Measurements from ENCODE around the gene GAPDH. TPM values are rescaled to one million over a fixed set of nuclear protein-coding genes. Genes with fewer than 3 reads are reported as not detected.

GAPDH gene
- polyA plus RNA-seq, 3 donors = 2,879 to 3,427 (median 3,223) TPM

DNA sequence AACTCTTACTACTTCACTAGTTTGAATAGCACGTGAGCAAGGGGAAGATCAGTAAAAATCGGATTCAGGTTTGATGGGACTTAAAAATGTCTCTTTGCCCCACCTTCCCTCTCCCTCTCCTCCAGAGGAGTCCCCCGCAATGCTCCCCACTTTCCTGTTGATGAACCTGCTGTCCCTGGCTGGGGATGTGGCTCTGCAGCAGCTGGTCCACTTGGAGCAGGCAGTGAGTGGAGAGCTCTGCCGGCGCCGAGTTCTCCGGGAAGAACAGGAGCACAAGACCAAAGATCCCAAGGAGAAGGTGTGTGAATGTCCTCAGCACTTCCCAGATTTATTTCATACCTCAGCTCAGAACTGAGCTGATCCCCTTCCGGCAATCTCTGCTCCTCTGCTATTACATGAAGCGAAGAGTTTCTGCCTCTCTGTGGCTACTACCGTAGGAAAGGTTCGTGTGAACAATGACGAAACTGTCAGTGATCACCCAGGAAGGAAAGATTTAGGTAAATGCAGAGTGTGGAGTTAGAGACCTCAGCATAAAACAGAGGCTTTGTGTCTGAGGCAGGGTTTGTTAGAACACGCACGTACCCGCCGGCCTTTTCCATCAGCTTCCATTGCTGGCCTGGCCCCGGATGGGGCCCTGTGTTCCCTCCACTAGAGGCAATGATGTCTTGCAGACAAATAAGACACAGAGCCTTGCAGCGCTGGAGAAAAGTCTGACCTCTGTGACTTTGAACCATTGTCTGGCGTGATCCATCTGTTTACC, 7.4 kb upstream of the GAPDH start:
- no peak overlapping the region for H3K4me3 ChIP-seq (replicated peaks in 1 of 3; ENCODE audit: low read depth in 2 of 3, low read length in 3 of 3)
- Mint-ChIP-seq H3K27me3 (ENCODE audit: low read depth in 3 of 3) (no peaks in the 10 kb centered on the region), H3K36me3 (peaks cover 88 to 96% of the 10 kb centered on the region in 2 donors), H3K4me1 (peaks cover 2% of the 10 kb centered on the region), H3K9me3 (no peaks in the 10 kb centered on the region), H3K27ac (no peak overlapping the region), H3K4me3 (no peak overlapping the region)
- peak overlapping the region in 1 of 2 donors; percentile 20 for H3K27ac ChIP-seq (ENCODE audit: low read depth in 1 of 2, low read length in 2 of 2)
- intact Hi-C loops (cut with micrococcal nuclease) = no loop called here
- H3K27me3 ChIP-seq (ENCODE audit: control insufficient read depth in 2 of 2, insufficient read depth in 2 of 2, low read length in 2 of 2) = no peaks in the 10 kb centered on the region
- H3K4me1 ChIP-seq (ENCODE audit: control insufficient read depth in 1 of 2, insufficient read depth in 2 of 2, low read length in 2 of 2) = peaks cover 2% of the 10 kb centered on the region in 2 donors
- H2AFZ ChIP-seq (ENCODE audit: insufficient read depth, low read depth, low read length, poor library complexity, severe bottlenecking) = no peak overlapping the region
- no peak overlapping the region for H3K4me2 ChIP-seq (replicated peaks; ENCODE audit: extremely low read depth, low read length, poor library complexity, severe bottlenecking)
- no peaks in the 10 kb centered on the region for H4K20me1 ChIP-seq (ENCODE audit: insufficient read depth, low read length)
- H3K36me3 ChIP-seq (replicated peaks in 1 of 2; ENCODE audit: control insufficient read depth in 1 of 2, insufficient read depth in 2 of 2, low read length in 2 of 2) = peaks cover 90 to 97% of the 10 kb centered on the region in 2 donors
- no peaks in the 10 kb centered on the region for H3K9me3 ChIP-seq (replicated peaks in 1 of 2; ENCODE audit: control insufficient read depth in 1 of 2, insufficient read depth in 1 of 2, low read length in 2 of 2)
- peaks cover 10% of the 10 kb centered on the region for H3K79me2 ChIP-seq (ENCODE audit: insufficient read depth, low read length)
- no peak for DNase-seq
- no peak for TF ChIP-seq CTCF (IDR thresholded peaks at IDR 0.05)
- H3K9ac ChIP-seq (ENCODE audit: insufficient read depth, low read length, poor library complexity, severe bottlenecking) = no peak overlapping the region
- WGBS (ENCODE audit: insufficient coverage) = 97% methylated on average over 10 of the region's 19 CpGs

DNA sequence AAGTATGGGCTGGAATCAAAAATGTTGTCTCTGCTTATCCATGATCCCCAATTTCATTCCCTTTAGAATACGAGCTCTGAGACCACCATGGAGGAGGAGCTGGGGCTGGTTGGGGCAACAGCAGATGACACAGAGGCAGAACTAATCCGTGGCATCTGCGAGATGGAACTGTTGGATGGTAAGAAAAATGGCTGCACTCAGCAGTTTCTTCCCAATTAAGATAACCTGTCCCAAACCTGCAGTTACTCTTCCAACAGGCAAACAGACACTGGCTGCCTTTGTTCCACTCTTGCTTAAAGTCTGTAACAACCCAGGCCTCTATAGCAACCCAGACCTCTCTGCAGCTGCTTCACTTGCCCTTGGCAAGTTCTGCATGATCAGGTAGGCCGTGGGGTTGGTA, 6.6 kb upstream of the GAPDH start:
- Histone ChIP-seq H4K20me1 (ENCODE audit: insufficient read depth, low read length) (no peaks in the 10 kb centered on the region), H3K79me2 (ENCODE audit: insufficient read depth, low read length) (peaks cover 18% of the 10 kb centered on the region), H2AFZ (ENCODE audit: insufficient read depth, low read depth, low read length, poor library complexity, severe bottlenecking) (no peak overlapping the region), H3K4me2 (replicated peaks; ENCODE audit: extremely low read depth, low read length, poor library complexity, severe bottlenecking) (no peak overlapping the region), H3K4me3 (replicated peaks in 1 of 3; ENCODE audit: low read depth in 2 of 3, low read length in 3 of 3) (no peak overlapping the region), H3K27ac (ENCODE audit: low read depth in 1 of 2, low read length in 2 of 2) (no peak overlapping the region), H3K27me3 (ENCODE audit: control insufficient read depth in 2 of 2, insufficient read depth in 2 of 2, low read length in 2 of 2) (no peaks in the 10 kb centered on the region), H3K9me3 (replicated peaks in 1 of 2; ENCODE audit: control insufficient read depth in 1 of 2, insufficient read depth in 1 of 2, low read length in 2 of 2) (no peaks in the 10 kb centered on the region), H3K9ac (ENCODE audit: insufficient read depth, low read length, poor library complexity, severe bottlenecking) (no peak overlapping the region), H3K36me3 (replicated peaks in 1 of 2; ENCODE audit: control insufficient read depth in 1 of 2, insufficient read depth in 2 of 2, low read length in 2 of 2) (peaks cover 82 to 89% of the 10 kb centered on the region in 2 donors), H3K4me1 (ENCODE audit: control insufficient read depth in 1 of 2, insufficient read depth in 2 of 2, low read length in 2 of 2) (peaks cover 10% of the 10 kb centered on the region in 2 donors)
- Mint-ChIP-seq H3K27me3 (ENCODE audit: low read depth in 3 of 3) (no peaks in the 10 kb centered on the region), H3K4me1 (peaks cover 10% of the 10 kb centered on the region), H3K4me3 (no peak overlapping the region), H3K9me3 (no peaks in the 10 kb centered on the region), H3K27ac (peak overlapping the region in 1 of 7 donors; percentile 21), H3K36me3 (peaks cover 80 to 89% of the 10 kb centered on the region in 2 donors)
- no peak for DNase-seq
- intact Hi-C loops (cut with micrococcal nuclease) = no loop called here
- no CpG with 5 or more reads among the region's 4 CpGs for WGBS (ENCODE audit: insufficient coverage)
- TF ChIP-seq CTCF (IDR thresholded peaks at IDR 0.05) = no peak

Data from CD14-positive monocyte (primary cell).